Endothelial cell (in vitro differentiated cells): Measurements from ENCODE around the gene TTLL5. TPM values are rescaled to one million over a fixed set of nuclear protein-coding genes. Genes with fewer than 3 reads are reported as not detected.

Experiments used
- DNase-seq: peaks from one replicate; pipeline ENCODE4 v3.0.0; 2021; ENCODE audit warnings: low spot score
- H3K27ac Mint-ChIP-seq: one replicate; pipeline ENCODE4 v1.8.0; 2021; ENCODE audit warnings: mixed read lengths, inconsistent platforms; ENCODE audit not compliant: unreplicated experiment
- H3K27me3 Mint-ChIP-seq: one replicate; pipeline ENCODE4 v1.8.0; 2021; ENCODE audit warnings: mild to moderate bottlenecking, moderate library complexity, mixed read lengths, inconsistent platforms; ENCODE audit not compliant: unreplicated experiment
- H3K36me3 Mint-ChIP-seq: one replicate; pipeline ENCODE4 v1.8.0; 2021; ENCODE audit warnings: mild to moderate bottlenecking, low read depth, mixed read lengths, inconsistent platforms; ENCODE audit not compliant: unreplicated experiment
- H3K4me1 Mint-ChIP-seq: one replicate; pipeline ENCODE4 v1.8.0; 2021; ENCODE audit warnings: mild to moderate bottlenecking, mixed read lengths, inconsistent platforms; ENCODE audit not compliant: unreplicated experiment
- H3K4me3 Mint-ChIP-seq: one replicate; pipeline ENCODE4 v1.8.0; 2021; ENCODE audit warnings: mild to moderate bottlenecking, mixed read lengths, inconsistent platforms; ENCODE audit not compliant: unreplicated experiment
- H3K9me3 Mint-ChIP-seq: one replicate; pipeline ENCODE4 v1.8.0; 2021; ENCODE audit warnings: mixed read lengths, inconsistent platforms; ENCODE audit not compliant: unreplicated experiment
- CTCF ChIP-seq: fragments of 200-600 bp; sonication (generic); IDR thresholded peaks from one replicate; pipeline ENCODE4 v1.5.0; 2021; ENCODE audit warnings: antibody characterized with exemption; ENCODE audit not compliant: unreplicated experiment
- total RNA-seq: library from RNA; stranded (reverse); fragmentation: NEBNext Ultra II Directional; extraction: Animal tissue kit (Norgen Biotek cat#: 25700); gene quantifications from one replicate; pipeline ENCODE4 v1.2.1, GENCODE V29; 2021; ENCODE audit not compliant: unreplicated experiment

TTLL5 gene
- total RNA-seq, 1 donor from 2014 or later = 62.8 TPM

GRCh38 chr14:75851574-75851866 is 190.5 kb downstream of the TTLL5 start:
- DNase-seq = no peak
- no peak overlapping the region for H3K27ac Mint-ChIP-seq
- peaks cover 6% of the 10 kb centered on the region for H3K4me1 Mint-ChIP-seq
- peaks cover 6% of the 10 kb centered on the region for H3K36me3 Mint-ChIP-seq
- H3K27me3 Mint-ChIP-seq = no peaks in the 10 kb centered on the region
- H3K9me3 Mint-ChIP-seq = no peaks in the 10 kb centered on the region
- H3K4me3 Mint-ChIP-seq = no peak overlapping the region
- no peak for TF ChIP-seq CTCF

- Mint-ChIP-seq H3K27ac (no peak overlapping the region), H3K4me1 (peaks cover 6% of the 10 kb centered on the region), H3K9me3 (no peaks in the 10 kb centered on the region), H3K4me3 (no peak overlapping the region), H3K36me3 (peaks cover 6% of the 10 kb centered on the region), H3K27me3 (no peaks in the 10 kb centered on the region)
- TF ChIP-seq CTCF = no peak
- DNase-seq = no peak
Observed at GRCh38 chr14:75854111-75854799, 193.2 kb downstream of the TTLL5 start.

- TF ChIP-seq CTCF = no peak
- H3K4me1 Mint-ChIP-seq = peaks cover 6% of the 10 kb centered on the region
- H3K36me3 Mint-ChIP-seq = peaks cover 13% of the 10 kb centered on the region
- no peak for DNase-seq
- no peak overlapping the region for H3K27ac Mint-ChIP-seq
- no peaks in the 10 kb centered on the region for H3K27me3 Mint-ChIP-seq
- H3K4me3 Mint-ChIP-seq = no peak overlapping the region
- H3K9me3 Mint-ChIP-seq = no peaks in the 10 kb centered on the region
Observed at GRCh38 chr14:75857199-75857598, 196.2 kb downstream of the TTLL5 start.

- H3K9me3 Mint-ChIP-seq = no peaks in the 10 kb centered on the region
- peaks cover 13% of the 10 kb centered on the region for H3K36me3 Mint-ChIP-seq
- DNase-seq = no peak
- no peak overlapping the region for H3K4me3 Mint-ChIP-seq
- H3K27me3 Mint-ChIP-seq = no peaks in the 10 kb centered on the region
- no peak overlapping the region for H3K27ac Mint-ChIP-seq
- no peak for TF ChIP-seq CTCF
- peaks cover under 1% of the 10 kb centered on the region for H3K4me1 Mint-ChIP-seq
Observed at GRCh38 chr14:75858362-75858761, 197.3 kb downstream of the TTLL5 start.

- no peaks in the 10 kb centered on the region for H3K9me3 Mint-ChIP-seq
Observed at GRCh38 chr14:75859746-75860145, 198.7 kb downstream of the TTLL5 start.

More at GRCh38 chr14:75859746-75860145, 198.7 kb downstream of the TTLL5 start:
- Mint-ChIP-seq H3K36me3 (peaks cover 13% of the 10 kb centered on the region), H3K4me1 (no peaks in the 10 kb centered on the region), H3K27ac (no peak overlapping the region), H3K4me3 (no peak overlapping the region), H3K27me3 (no peaks in the 10 kb centered on the region)
- no peak for TF ChIP-seq CTCF
- no peak for DNase-seq
